Measurements from ENCODE around the gene METAP1D.
A peak's percentile ranks its signal among the peaks of the same experiment; 100 is the strongest.

The METAP1D gene

DNA sequence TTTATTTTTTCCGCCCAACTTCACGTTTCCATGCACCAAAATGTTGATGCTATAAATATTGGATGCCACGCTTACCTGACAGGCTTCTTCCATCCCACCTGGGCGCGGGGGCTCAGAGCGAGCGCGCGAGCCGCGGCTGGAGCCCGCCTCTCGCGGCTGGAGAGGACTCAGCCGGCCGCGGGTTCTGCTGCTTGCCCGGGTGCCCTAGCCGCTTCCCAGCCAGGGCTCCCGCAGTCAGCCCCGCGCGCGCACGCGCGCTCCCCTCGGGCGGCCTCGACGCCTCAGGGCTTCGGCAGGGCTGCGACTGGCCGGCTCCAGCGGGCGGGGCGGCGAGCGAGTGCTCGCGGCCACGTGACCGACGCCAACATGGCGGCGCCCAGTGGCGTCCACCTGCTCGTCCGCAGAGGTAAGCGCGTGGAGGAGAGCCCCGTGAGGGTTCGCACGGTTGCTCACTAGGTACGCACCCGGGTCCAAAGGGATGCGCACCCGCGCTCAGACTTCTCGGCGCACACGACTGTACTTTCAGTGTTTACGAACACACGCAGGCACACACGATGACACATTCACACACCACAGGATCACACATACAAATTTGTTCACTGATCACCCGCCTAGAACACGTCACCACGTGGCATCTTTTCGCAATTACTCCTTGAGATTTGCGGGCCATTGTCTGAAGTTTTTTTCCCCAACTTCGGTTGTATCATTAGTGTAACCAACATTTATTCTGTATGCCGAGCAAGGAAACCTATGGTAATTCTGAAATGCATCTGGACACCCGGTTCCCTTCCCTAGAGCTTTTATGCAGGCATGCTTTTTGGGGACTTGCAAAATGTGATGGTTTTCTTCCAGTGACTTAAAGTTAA lies at the start of gene METAP1D:
Gene METAP1D (plus strand): TSS at position 350 of the 866 bp plus-strand sequence. CDS start 17 bp downstream, at position 367.
- peak; percentile 84 to 86 for DNase-seq (ENCODE audit: low read depth in 1 of 2, low spot score in 1 of 2)
- TF ChIP-seq JUND (IDR thresholded peaks at IDR 0.05; ENCODE audit: low read depth) = no peak
- in situ Hi-C loops (cut with HindIII; ENCODE audit: low pct_unique_long_range_greater_than_20kb, low sequenced_read_pairs) = no loop called here

DNA sequence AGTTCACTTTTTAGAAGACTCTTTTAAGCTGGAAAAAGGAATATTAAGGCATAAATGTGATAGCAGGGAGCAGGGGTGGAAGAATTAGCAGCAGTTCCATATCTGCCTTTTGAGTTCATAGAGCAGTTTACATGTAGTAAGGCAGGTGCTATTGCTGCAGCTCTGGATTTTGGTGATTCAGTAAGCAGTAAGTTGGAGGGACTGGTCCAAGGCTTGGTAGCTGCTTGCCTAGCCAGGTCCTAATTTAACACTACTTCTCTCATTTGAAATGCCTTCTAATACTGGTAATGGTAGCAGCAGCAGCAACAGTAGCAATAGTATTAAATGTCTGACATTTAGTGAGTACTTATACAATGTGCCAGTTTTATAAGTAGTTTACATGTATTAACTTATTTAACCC lies 47.5 kb upstream of the METAP1D start:
- DNase-seq (ENCODE audit: low read depth in 1 of 2, low spot score in 1 of 2) = no peak
- no peak for TF ChIP-seq JUND (IDR thresholded peaks at IDR 0.05; ENCODE audit: low read depth)
- in situ Hi-C loops (cut with HindIII; ENCODE audit: low pct_unique_long_range_greater_than_20kb, low sequenced_read_pairs) = no loop called here

DNA sequence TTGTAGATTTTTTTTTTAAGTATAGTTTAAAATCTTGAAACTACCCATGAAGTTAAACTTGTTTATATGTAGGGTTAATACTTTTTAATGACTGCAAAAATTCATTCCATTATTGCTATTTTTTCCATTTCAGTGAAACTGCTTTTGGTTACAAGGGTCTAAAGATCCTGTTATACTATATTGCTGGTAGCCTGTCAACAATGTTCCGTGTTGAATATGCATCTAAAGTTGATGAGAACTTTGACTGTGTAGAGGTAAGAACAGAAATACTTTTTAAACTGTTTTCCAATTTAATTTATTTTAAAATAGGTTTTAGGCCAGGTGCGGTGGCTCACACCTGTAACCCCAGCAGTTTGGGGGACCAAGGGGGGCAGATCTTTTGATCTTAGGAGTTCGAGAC lies 47.0 kb upstream of the METAP1D start:
- DNase-seq (ENCODE audit: low read depth in 1 of 2, low spot score in 1 of 2) = no peak
- in situ Hi-C loops (cut with HindIII; ENCODE audit: low pct_unique_long_range_greater_than_20kb, low sequenced_read_pairs) = no loop called here
- no peak for TF ChIP-seq JUND (IDR thresholded peaks at IDR 0.05; ENCODE audit: low read depth)

DNA sequence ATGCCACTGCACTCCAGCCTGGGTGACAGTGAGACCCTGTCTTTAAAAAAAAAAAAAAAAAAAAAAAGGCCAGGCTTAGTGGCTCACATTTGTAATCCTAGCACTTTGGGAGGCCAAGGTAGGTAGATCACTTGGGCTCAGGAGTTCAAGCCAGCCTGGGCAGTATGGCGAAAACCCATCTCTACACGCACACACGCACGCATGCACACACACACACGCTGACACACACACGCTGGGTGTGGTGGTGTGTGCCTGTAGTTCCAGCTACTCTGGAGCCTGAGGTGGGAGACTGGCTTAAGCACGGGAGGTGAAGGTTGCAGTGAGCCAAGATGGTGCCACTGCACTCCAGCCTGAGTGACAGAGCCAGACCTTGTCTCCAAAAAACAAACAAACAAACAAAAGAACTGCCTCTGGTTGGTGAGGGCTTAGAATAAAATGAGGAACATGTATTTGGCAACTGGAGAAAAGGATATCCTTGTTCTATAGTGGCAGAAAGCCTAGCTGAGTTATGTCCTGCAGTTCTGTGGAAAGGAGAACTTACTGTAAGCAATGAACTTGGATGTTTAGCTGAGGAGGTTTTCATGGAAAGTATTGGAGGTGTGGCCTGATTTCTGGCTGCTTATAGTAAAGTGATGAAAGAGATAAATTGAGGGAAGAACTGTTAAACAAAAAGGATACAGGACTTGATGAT lies 43.5 kb upstream of the METAP1D start:
- in situ Hi-C loops (cut with HindIII; ENCODE audit: low pct_unique_long_range_greater_than_20kb, low sequenced_read_pairs) = no loop called here
- peak in 1 of 2 experiments; percentile 21 for DNase-seq (ENCODE audit: low read depth in 1 of 2, low spot score in 1 of 2)
- TF ChIP-seq JUND (IDR thresholded peaks at IDR 0.05; ENCODE audit: low read depth) = no peak

DNA sequence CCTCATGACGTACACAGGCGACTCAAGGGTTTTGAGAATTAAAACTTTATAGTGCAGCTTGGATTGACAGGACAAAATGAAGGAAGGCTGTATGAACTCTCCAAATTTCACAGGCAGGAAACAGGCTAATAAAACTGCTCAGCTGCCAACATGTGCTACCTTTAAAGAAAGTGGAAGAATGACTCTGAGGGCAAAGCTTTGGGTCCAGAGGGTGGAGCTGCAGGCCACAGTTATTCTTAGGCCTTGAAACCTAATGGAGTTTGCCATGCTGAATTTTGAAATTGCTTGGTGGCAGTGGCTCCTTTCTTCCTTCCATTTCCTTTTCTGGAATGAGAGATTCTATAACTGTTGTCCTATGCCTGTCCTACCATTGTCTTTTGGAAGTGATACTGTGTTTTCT lies 42.7 kb upstream of the METAP1D start:
- in situ Hi-C loops (cut with HindIII; ENCODE audit: low pct_unique_long_range_greater_than_20kb, low sequenced_read_pairs) = no loop called here
- TF ChIP-seq JUND (IDR thresholded peaks at IDR 0.05; ENCODE audit: low read depth) = no peak
- DNase-seq (ENCODE audit: low read depth in 1 of 2, low spot score in 1 of 2) = peak in 1 of 2 experiments; percentile 54

DNA sequence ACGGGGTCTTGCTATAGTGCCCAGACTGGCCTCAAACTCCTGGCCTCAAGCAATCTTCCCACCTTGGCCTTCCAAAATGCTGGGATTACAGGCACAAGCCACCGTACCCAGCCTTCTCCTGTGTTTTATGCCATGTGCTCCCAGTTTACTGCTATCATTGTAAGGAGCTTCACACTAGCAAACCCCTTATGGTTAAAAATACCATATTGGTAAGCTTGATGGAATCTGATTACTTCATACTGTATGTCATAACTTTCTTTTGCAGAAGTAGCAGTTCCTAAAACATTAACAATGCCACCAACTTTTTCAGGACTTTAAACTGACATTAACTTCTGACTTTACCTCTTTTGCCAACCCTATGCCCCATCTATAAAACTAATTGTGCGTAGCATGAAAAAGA lies 41.3 kb upstream of the METAP1D start:
- in situ Hi-C loops (cut with HindIII; ENCODE audit: low pct_unique_long_range_greater_than_20kb, low sequenced_read_pairs) = no loop called here
- no peak for TF ChIP-seq JUND (IDR thresholded peaks at IDR 0.05; ENCODE audit: low read depth)
- DNase-seq (ENCODE audit: low read depth in 1 of 2, low spot score in 1 of 2) = no peak

DNA sequence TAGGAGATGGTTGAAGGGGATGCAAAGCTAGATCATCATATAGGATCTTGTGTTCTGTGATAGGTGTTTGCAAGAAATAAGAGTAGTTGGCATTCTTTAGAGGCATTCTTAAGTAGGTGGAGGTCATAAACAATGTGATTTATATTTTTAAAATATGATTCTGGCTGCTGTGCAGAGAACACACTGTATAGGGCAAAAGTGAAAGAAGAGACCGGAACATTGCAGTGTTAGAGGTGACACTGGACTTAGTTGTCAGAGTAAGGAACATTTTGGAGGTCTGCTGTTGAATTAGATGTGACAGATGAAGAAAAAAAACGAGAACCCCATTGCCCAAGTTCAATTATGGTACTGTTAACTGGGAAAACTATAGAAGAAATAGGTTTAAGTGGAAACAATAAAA lies 39.8 kb upstream of the METAP1D start:
- no peak for TF ChIP-seq JUND (IDR thresholded peaks at IDR 0.05; ENCODE audit: low read depth)
- DNase-seq (ENCODE audit: low read depth in 1 of 2, low spot score in 1 of 2) = no peak
- in situ Hi-C loops (cut with HindIII; ENCODE audit: low pct_unique_long_range_greater_than_20kb, low sequenced_read_pairs) = no loop called here

DNA sequence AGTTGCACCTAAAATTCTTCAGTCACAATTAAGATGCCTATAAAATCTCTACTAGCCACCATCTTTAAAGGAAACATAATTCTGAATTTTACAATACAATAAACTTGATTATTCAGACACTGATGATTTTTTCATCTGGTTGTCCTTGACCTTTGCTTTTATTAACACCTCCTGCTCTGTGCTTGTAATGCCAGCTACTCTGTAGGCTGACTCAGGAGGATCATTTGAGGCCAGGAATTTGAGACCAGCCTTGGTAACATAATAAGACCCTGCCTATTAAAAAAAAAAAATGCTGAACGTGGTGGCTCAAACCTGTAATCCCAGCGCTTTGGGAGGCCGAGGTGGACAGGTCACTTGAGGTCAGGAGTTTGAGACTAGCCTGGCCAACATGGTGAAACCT lies 39.2 kb upstream of the METAP1D start:
- DNase-seq (ENCODE audit: low read depth in 1 of 2, low spot score in 1 of 2) = no peak
- TF ChIP-seq JUND (IDR thresholded peaks at IDR 0.05; ENCODE audit: low read depth) = no peak
- in situ Hi-C loops (cut with HindIII; ENCODE audit: low pct_unique_long_range_greater_than_20kb, low sequenced_read_pairs) = no loop called here

DNA sequence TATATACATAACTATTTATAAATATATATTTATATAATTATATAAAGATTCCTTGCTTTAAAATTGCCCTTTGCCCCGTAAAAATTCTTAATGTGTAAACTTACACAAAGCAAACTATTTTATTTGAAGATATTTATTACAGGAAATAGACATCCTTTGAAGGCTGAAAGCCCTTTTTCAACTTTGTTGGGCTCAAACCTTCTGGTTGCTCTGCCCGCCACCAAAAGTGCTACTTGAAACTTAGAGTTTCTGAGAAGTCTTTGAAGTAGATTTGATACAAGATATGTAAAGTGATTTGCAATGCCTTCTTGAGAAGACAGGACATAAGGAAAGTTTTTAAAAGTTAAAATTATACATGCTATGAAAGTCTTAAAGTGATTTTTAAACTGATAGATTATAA lies 36.6 kb upstream of the METAP1D start:
- TF ChIP-seq JUND (IDR thresholded peaks at IDR 0.05; ENCODE audit: low read depth) = no peak
- no peak for DNase-seq (ENCODE audit: low read depth in 1 of 2, low spot score in 1 of 2)
- in situ Hi-C loops (cut with HindIII; ENCODE audit: low pct_unique_long_range_greater_than_20kb, low sequenced_read_pairs) = no loop called here

DNA sequence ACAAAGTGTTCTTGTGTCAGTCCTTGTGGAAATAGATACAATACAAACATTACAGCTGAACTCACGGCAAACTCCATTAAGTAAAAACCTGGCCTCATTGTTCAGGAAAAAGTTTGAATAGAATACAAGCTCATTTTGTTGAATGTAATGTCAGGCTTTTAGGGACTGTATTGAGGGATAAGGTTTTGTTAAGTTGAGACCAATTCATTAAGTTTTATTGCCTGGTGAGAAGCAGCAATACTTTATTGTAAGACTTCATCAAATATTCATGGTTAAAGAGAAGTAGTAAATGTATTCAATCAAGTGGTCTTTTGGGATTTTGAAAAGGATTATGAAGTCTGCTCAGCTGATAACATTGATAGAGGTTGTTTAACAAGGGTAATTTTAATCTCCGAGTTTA lies 35.4 kb upstream of the METAP1D start:
- DNase-seq (ENCODE audit: low read depth in 1 of 2, low spot score in 1 of 2) = no peak
- TF ChIP-seq JUND (IDR thresholded peaks at IDR 0.05; ENCODE audit: low read depth) = no peak

DNA sequence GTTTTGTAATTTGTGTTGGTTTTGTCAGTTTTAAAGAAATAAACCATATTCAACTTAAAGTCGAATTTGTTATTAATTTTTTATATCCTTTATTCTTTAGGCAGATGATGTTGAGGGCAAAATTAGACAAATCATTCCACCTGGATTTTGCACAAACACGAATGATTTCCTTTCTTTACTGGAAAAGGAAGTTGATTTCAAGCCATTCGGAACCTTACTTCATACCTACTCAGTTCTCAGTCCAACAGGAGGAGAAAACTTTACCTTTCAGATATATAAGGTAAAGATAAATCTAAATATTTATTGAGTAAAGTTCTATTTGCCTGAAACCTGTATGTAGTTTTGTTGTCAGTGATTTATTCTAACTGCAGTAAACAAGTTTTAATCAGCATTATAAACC lies 34.5 kb upstream of the METAP1D start:
- no peak for TF ChIP-seq JUND (IDR thresholded peaks at IDR 0.05; ENCODE audit: low read depth)
- DNase-seq (ENCODE audit: low read depth in 1 of 2, low spot score in 1 of 2) = no peak
- in situ Hi-C loops (cut with HindIII; ENCODE audit: low pct_unique_long_range_greater_than_20kb, low sequenced_read_pairs) = no loop called here

More for the DNA sequence above, 35.4 kb upstream of the METAP1D start:
- in situ Hi-C loops (cut with HindIII; ENCODE audit: low pct_unique_long_range_greater_than_20kb, low sequenced_read_pairs) = no loop called here

DNA sequence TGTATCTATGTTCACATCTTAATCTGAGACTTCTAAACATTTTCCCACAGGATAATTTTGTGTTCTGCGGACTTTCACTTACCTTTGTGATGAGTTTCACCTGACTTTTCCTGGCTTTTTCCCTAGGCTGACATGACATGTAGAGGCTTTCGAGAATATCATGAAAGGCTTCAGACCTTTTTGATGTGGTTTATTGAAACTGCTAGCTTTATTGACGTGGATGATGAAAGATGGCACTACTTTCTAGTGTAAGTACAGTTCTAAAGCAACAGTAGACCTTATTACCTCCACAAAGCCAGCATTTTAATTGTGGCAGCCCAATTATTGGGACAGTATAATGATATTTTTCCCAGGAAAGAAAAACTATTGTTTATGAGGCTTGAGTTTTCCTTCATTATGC lies 34.1 kb upstream of the METAP1D start:
- in situ Hi-C loops (cut with HindIII; ENCODE audit: low pct_unique_long_range_greater_than_20kb, low sequenced_read_pairs) = no loop called here
- TF ChIP-seq JUND (IDR thresholded peaks at IDR 0.05; ENCODE audit: low read depth) = no peak

DNA sequence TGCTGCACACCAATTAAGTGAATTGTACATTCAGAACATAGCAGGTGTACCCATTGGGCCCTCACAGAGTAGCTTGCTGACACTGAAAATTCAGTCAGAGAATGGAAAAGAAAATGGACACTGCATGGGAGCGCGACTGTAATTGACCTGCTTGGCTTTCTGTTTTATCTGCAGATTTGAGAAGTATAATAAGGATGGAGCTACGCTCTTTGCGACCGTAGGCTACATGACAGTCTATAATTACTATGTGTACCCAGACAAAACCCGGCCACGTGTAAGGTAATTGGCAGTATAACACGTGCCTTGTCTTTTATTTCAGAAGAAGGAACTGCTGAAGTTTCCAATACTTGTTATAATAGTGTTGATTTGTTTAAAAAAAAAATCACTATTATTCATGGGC lies 33.5 kb upstream of the METAP1D start:
- in situ Hi-C loops (cut with HindIII; ENCODE audit: low pct_unique_long_range_greater_than_20kb, low sequenced_read_pairs) = no loop called here
- no peak for TF ChIP-seq JUND (IDR thresholded peaks at IDR 0.05; ENCODE audit: low read depth)
- no peak for DNase-seq (ENCODE audit: low read depth in 1 of 2, low spot score in 1 of 2)

More for the DNA sequence above, 34.1 kb upstream of the METAP1D start:
- DNase-seq (ENCODE audit: low read depth in 1 of 2, low spot score in 1 of 2) = no peak
